Measurements from ENCODE around the gene FOXI3. TPM values are rescaled to one million over a fixed set of nuclear protein-coding genes. Genes with fewer than 3 reads are reported as not detected.

The FOXI3 gene
- total RNA-seq, 1 donor from 2014 or later: not detected

DNA sequence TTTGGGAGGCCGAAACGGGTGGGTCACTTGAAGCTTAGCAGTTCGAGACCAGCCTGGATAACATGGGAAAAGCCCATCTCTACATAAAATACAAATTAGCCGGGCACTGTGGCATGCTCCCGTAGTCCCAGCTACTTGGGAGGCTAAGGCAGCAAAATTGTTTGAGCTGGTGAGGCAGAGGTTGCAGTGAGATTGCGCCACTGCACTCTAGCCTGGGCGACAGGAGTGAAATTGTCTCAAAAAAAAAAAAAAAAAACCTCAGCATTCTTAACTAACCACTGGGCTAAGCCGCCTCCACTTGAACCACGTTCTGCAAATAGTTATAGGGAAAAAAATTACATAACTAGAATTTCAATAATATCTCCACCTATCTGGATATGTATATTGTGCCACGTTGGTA lies 2.3 kb downstream of the FOXI3 start:
- Histone ChIP-seq H3K36me3 (ENCODE audit: control insufficient read depth, insufficient read depth, low read length) (no peaks in the 10 kb centered on the region), H3K4me3 (ENCODE audit: low read depth, low read length) (no peak overlapping the region), H3K27me3 (ENCODE audit: control insufficient read depth, insufficient read depth, low read length) (peaks cover 20% of the 10 kb centered on the region)
- FAIRE-seq (no peak), DNase-seq (ENCODE audit: low read depth) (no peak)
- TF ChIP-seq CTCF (IDR thresholded peaks at IDR 0.05; ENCODE audit: insufficient read depth, low read length, severe bottlenecking): no peak

DNA sequence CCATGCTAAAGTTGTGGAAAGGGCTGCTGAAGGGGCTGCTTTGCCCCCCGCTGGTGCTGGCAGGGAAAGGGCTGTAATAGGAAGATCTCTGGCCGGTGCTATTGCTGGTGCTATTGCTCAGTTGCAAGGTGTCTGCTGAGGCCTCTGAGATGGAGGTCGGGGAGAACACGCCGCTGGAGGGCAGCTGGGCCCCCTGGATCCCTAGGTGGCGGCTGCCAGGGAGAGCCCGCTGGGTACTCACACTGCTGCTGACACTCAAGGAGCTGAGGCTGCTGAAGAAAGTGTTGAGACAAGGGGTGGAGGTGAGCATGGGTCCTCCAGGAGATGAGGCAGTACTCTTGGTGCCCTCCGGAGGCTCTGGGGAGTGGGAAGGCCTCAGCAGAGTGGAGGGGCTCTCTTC lies 4.2 kb downstream of the FOXI3 start:
- FAIRE-seq: no peak
- peaks cover 16% of the 10 kb centered on the region for H3K27me3 ChIP-seq (ENCODE audit: control insufficient read depth, insufficient read depth, low read length)

GRCh38 chr2:88443353-88443938 lies 9.0 kb downstream of the FOXI3 start:
- TF ChIP-seq CTCF (IDR thresholded peaks at IDR 0.05; ENCODE audit: insufficient read depth, low read length, severe bottlenecking): no peak
- Histone ChIP-seq H3K27me3 (ENCODE audit: control insufficient read depth, insufficient read depth, low read length) (no peaks in the 10 kb centered on the region), H3K4me3 (ENCODE audit: low read depth, low read length) (no peak overlapping the region), H3K36me3 (ENCODE audit: control insufficient read depth, insufficient read depth, low read length) (no peaks in the 10 kb centered on the region)
- FAIRE-seq (no peak), DNase-seq (ENCODE audit: low read depth) (no peak)

More for the DNA sequence above, 4.2 kb downstream of the FOXI3 start:
- no peak for TF ChIP-seq CTCF (IDR thresholded peaks at IDR 0.05; ENCODE audit: insufficient read depth, low read length, severe bottlenecking)
- no peak overlapping the region for H3K4me3 ChIP-seq (ENCODE audit: low read depth, low read length)
- no peak for DNase-seq (ENCODE audit: low read depth)
- H3K36me3 ChIP-seq (ENCODE audit: control insufficient read depth, insufficient read depth, low read length): no peaks in the 10 kb centered on the region

- no peak for FAIRE-seq
Measured at GRCh38 chr2:88442473-88442872, 10.0 kb downstream of the FOXI3 start.

GRCh38 chr2:88442061-88442460 lies 10.4 kb downstream of the FOXI3 start:
- no peak for FAIRE-seq
- H3K4me3 ChIP-seq (ENCODE audit: low read depth, low read length): no peak overlapping the region
- no peak for DNase-seq (ENCODE audit: low read depth)
- no peak for TF ChIP-seq CTCF (IDR thresholded peaks at IDR 0.05; ENCODE audit: insufficient read depth, low read length, severe bottlenecking)
- no peaks in the 10 kb centered on the region for H3K27me3 ChIP-seq (ENCODE audit: control insufficient read depth, insufficient read depth, low read length)
- no peaks in the 10 kb centered on the region for H3K36me3 ChIP-seq (ENCODE audit: control insufficient read depth, insufficient read depth, low read length)

More at GRCh38 chr2:88442473-88442872, 10.0 kb downstream of the FOXI3 start:
- Histone ChIP-seq H3K36me3 (ENCODE audit: control insufficient read depth, insufficient read depth, low read length) (no peaks in the 10 kb centered on the region), H3K4me3 (ENCODE audit: low read depth, low read length) (no peak overlapping the region), H3K27me3 (ENCODE audit: control insufficient read depth, insufficient read depth, low read length) (no peaks in the 10 kb centered on the region)
- DNase-seq (ENCODE audit: low read depth): no peak
- no peak for TF ChIP-seq CTCF (IDR thresholded peaks at IDR 0.05; ENCODE audit: insufficient read depth, low read length, severe bottlenecking)

DNA sequence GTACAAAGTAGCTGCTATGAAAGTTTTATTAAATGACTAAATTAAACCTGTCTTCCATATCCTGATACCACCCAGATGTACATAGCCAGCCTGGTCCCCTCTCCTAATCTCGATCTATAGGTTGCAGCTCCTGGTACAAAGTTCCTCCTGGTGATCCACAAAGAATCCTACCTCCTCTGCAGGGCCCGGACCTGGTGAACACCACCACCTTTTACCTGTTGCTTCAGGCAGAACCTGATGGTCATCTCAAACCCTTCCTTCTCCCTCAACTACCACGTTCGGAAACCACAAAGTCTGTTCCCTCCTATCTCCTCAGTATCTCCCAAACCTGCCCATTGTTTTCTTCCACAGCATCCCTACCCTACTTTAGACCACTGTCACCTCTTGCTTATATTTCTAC lies 15.5 kb downstream of the FOXI3 start:
- no peaks in the 10 kb centered on the region for H3K27me3 ChIP-seq (ENCODE audit: control insufficient read depth, insufficient read depth, low read length)
- FAIRE-seq: no peak

More for the DNA sequence above, 15.5 kb downstream of the FOXI3 start:
- Histone ChIP-seq H3K4me3 (ENCODE audit: low read depth, low read length) (no peak overlapping the region), H3K36me3 (ENCODE audit: control insufficient read depth, insufficient read depth, low read length) (no peaks in the 10 kb centered on the region)
- no peak for DNase-seq (ENCODE audit: low read depth)
- TF ChIP-seq CTCF (IDR thresholded peaks at IDR 0.05; ENCODE audit: insufficient read depth, low read length, severe bottlenecking): no peak

Measured in bronchial epithelial cell (primary cell).